SIG-M5 treated with dmso at 0.1 percent for 504 hours (cell line): Measurements from ENCODE around the gene RBL1.
"Not testable (repeated sequence)": the region's sequence is repeated elsewhere in the genome, so short reads cannot be mapped to it uniquely, and the experiment has no call there.

ENCODE experiments used
- DNase-seq: peaks from one replicate; lab custom pipeline; 2025; ENCODE audit not compliant: unreplicated experiment; lab: John Stamatoyannopoulos, UW

Gene RBL1, protein sequence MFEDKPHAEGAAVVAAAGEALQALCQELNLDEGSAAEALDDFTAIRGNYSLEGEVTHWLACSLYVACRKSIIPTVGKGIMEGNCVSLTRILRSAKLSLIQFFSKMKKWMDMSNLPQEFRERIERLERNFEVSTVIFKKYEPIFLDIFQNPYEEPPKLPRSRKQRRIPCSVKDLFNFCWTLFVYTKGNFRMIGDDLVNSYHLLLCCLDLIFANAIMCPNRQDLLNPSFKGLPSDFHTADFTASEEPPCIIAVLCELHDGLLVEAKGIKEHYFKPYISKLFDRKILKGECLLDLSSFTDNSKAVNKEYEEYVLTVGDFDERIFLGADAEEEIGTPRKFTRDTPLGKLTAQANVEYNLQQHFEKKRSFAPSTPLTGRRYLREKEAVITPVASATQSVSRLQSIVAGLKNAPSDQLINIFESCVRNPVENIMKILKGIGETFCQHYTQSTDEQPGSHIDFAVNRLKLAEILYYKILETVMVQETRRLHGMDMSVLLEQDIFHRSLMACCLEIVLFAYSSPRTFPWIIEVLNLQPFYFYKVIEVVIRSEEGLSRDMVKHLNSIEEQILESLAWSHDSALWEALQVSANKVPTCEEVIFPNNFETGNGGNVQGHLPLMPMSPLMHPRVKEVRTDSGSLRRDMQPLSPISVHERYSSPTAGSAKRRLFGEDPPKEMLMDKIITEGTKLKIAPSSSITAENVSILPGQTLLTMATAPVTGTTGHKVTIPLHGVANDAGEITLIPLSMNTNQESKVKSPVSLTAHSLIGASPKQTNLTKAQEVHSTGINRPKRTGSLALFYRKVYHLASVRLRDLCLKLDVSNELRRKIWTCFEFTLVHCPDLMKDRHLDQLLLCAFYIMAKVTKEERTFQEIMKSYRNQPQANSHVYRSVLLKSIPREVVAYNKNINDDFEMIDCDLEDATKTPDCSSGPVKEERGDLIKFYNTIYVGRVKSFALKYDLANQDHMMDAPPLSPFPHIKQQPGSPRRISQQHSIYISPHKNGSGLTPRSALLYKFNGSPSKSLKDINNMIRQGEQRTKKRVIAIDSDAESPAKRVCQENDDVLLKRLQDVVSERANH

DNA sequence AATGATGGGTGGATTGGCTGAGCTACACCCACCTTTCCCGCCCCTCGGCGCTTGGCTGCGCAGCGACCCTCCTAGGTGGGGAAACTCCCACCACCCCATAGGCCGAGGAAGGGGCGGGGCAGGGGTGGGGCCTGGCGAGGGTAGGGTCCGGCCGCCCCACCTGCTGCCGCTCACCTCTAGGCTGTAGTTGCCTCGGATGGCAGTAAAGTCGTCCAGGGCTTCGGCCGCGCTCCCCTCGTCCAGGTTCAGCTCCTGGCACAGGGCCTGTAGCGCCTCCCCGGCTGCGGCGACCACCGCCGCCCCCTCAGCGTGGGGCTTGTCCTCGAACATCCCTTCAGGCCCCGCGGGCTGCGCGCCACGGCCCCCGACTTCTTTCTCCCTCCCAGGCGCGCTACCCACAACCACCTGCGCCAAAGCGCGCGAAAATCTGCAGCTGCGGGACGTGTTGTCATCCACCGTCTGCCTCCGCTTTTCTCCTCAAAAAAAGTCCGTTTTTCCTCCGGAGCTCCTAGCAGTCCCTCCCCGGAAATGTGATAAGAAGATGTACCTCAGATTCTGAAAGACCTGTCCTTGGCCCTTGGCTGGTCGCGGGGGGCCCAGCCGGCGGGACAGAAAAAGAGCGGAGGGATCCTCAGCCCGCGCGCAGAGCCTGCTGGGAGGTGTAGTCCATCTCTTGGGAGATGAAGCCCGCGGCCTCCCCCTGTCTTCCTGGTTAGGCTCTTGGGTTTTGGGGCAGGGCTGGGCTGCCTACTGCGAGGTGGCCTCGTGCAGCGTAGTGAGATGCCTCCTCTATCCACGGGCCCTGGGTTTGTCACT is at the start of gene RBL1:
TSS of gene RBL1 (minus strand) at position 399 of the 816 bp plus-strand sequence. CDS start at position 330, 69 bp downstream.
- peak; percentile 89 for DNase-seq

DNA sequence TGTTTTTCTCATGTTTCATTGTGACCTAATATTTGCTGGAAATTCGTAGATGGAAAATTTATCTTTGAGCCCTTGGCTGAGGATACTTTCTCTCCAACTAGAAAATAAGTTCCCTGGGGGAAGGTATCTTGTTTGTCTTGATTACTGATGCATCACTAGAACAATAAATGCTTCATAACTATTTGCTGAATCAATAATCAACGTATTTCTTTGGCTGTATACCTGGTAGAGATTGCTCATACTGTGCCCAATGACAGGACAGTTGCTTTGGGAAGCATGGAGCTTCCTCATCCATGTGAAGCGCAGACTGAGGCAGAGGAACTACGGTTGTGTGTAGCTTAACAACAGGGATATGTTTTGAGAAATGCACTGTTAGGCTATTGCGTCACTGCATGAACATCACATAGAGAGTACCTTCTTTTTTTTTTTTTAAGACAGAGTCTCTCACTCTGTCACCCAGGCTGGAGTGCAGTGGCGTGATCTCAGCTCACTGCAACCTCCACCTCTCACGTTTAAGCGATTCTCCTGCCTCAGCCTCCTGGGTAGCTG is 49.1 kb upstream of the RBL1 start:
- DNase-seq, result peak; percentile 43

DNA sequence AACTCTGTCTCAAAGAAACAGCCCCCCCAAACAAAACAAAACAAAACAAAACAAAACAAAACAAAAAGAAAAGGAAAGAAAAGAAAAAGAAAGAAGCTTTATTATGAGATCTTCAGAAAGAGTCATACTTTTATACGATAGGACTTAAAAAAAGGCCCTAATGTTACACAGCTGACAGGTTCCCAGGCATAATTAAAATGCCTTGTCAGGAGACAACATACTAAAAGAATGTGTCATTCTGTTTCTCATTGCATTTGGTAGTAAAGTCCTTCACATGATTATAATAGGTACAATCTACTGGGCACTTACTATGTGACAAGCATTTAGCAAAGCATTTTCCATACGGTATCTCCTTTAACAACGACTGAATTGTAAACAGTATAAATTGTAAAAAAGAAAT is 46.9 kb upstream of the RBL1 start:
- DNase-seq, result no peak

DNA sequence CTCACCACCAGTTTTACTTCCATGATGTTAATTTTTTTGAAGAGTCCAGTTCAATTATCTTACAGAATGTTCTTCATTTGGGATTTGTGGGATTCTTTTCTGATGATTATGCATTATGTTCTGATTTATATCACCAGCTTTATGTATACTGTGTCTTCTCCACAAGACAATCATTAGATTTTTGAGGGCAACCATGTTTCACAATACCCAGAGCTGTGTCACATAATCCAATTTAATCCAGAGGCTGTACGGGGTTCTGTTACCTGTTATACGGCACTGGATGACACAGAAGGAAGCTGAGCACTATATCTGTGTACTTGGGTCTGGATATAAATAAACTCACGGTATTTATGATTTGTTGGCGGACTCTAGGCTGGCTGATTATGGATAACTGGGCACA is 41.8 kb upstream of the RBL1 start:
- no peak for DNase-seq

DNA sequence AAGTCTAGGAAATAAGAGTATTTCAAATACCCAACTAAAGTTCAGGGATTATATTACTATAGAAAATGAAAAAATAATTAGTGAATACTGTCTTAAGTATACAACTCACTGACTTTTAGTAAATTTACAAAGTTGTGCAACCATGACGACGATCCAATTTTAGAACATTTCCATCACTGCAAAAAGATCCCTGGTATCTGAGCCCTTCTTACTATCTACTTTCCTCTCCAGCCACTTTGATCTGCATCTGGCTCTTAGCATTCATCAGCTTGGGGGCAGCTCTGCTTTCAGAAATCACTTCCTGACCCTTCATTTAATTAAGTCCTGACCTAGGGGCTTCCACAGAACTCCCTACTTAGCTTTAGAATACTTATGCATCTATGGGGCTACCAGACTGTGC is 38.2 kb upstream of the RBL1 start:
- DNase-seq, result no peak

DNA sequence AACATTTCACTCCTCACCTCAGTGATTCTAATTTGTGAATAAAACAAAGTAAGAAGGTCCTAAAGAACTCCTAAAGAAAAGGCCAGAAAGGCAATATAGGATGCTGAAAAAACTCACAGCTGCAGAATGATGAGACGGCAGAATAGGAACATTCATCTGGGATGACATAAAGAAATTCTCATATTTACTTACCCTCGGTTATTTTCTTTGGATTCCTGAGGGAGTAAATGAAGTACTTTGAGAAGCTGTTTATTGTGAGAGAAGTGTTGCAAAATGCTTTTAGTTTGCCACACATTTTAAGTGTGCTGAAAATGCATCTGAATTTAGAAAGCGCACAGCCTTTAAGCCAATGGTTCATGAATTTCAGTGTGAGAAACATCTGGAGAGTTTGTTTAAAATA is 35.7 kb upstream of the RBL1 start:
- no peak for DNase-seq

DNA sequence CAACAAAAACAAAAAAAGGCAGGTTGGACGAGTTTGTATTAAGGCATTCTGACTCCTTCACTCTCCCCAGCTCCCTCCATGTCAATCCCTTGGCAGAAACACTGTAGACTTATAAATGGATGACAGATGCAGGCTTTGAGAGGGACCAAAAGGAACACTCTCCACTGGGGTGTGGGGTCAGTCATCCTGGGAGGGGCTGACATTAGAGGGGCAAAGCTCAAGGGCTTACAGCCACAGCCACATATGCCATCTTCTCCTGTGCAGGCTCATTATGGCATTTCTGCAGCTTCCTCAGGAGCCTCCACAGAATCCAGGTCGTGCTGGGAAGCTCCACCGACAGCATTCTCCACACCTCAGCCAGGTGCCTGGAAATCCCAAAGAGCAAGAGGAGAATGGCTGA is 33.0 kb upstream of the RBL1 start:
- no peak for DNase-seq

DNA sequence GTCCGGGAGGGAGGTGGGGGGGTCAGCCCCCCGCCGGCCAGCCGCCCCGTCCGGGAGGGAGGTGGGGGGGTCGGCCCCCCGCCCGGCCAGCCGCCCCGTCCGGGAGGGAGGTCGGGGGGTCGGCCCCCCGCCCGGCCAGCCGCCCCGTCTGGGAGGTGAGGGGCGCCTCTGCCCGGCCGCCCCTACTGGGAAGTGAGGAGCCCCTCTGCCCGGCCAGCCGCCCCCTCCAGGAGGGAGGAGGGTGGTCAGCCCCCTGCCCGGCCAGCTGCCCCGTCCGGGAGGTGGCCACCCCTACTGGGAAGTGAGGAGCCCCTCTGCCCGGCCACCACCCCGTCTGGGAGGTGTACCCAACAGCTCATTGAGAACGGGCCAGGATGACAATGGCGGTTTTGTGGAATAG is 30.5 kb upstream of the RBL1 start:
- not testable (repeated sequence) for DNase-seq

DNA sequence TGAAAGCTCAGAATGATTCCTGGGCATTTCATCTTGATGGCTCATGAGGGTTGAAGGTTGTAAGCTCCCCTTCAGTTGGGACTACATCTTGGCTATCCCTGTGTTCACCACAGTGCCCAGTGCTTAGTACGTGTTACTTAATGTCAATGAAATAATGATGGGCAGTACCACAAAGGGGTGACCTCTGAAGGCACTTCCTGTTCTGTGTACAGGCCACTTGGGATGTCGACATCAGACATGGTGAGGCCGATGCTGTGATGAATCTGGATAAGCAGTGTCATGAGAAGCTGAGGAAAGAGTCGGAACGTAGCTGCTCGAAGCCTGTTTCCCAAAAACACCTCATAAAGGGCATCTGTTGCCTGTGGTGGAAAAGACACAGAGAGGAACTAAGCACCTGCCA is 27.6 kb upstream of the RBL1 start:
- DNase-seq, result peak; percentile 54

DNA sequence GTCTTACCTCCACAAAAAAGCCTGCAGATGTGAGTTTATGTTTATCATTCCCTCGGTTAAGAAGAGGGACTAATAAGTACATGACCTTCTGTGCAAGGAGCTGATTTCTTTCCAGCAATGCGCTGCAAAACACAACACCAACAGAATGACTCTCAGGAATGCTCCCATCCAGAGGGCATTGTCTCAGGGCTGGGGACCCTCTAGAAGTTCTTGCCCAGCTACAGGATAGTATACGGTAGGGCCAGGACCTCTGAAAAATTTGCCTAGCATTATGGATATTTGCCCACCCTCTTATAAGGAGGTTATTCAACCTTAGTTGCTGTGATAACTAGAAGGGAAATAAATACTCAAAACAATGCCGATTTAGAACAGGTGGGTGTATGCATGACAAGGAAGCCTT is 24.7 kb upstream of the RBL1 start:
- DNase-seq, result no peak

DNA sequence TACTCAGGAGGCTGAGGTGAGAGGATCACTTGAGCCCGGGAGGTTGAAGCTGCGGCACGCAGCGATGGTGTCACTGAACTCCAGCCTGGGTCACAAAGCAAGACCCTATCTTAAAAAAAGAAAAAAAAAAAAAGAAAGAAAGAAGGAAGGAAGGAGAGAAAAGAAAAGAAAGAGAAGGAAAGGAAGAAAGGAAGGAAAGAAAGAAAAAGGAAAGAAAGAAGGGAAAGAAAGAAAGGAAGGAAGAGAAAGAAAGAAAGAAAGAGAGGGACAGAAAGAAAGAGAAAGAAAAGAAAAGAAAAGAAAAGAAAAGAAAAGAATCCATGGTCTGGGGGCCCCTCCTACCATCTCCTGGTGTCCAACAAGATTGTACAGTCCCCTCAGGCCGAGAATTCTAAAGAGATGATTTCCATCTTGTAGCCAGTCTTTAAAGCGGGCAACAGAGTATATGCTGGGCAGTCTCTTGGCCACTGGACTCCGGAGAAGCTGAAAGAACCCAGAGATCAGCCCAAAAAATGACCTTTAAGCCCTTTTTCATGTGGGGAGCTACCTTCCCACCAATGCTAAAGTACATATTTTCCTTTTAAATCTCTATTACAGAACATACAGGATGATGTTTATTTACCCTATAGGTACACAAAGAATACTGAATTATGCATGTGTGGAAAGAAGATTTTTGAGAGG is 23.7 kb upstream of the RBL1 start:
- DNase-seq, result no peak

DNA sequence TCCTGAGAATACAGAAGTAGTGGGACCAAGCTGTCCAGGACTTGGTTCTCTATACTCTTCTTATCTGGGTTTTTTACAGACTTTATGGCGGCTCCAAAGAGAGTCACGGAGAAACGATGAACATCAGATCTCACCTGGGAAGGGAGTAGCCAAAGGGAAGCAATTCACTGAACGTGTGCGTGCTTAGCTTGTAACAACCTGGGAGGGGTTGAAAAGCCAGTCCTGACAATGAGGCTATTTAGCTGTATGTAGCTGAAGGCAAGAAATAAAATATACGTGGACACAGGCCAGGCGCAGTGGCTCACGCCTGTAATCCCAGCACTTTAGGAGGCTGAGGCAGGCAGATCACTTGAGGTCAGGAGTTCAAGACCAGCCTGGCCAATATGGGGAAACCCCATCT is 18.2 kb upstream of the RBL1 start:
- DNase-seq, result no peak

DNA sequence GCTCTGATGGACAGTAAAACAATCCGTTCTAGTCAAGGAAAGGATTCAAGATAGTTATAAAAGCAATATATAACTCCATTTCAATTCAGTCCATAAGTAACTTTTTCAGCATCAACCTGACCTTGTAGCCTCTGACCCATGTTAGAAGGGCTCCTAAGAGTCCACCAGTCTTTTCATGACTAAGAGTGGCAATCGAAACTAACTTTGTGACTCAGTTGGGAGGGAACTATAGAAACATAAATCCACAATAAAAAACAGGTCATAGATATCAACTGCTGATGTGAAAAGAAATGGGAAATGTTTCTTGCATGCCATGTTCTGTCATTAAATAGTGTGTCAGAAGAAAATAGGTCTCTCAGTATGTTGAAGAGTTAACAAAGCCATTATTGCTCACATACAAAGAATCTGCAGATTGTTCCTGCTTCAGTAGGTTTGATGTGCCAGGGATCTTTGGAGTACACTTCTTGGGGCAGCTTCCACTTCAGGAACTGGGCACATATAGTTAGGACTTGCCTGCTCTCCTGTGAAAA is 16.2 kb upstream of the RBL1 start:
- DNase-seq, result no peak

DNA sequence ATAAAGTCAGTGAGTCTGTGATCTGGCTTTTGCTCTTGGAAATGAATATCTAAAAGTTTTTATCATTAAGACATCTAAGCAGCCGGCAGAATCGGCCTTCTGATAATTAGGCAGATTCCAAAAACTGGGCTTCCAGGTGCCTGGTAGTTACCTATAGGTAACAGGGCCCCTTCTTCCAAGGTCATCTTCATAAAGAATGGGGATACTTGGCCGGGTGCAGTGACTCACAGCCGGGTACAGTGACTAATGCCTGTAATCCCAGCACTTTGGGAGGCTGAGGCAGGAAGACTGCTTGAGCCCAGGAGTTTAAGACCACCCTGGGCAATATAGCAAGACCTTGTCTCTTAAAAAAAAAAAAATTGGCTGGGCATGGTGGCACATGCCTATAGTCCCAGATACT is 12.9 kb upstream of the RBL1 start:
- DNase-seq, result no peak

DNA sequence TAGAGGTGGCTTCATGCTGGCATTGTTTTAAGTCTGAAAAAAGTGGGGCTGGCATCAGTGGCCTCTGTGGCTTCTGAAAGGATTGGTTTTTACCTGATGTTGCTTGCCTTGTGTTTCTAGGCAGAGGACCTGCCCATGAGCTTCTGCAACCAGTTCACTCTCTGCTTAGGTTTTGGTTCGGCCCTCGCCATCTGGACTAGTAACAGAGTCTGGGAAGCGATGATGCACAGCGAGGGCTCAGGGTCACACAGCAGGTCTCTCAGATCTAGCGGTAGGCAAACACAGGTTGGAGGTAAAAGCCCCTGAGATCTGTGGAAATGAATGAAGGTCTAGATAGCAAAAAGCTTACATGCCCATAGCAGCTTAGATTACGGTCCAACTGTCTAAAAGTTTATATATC is 6.8 kb upstream of the RBL1 start:
- no peak for DNase-seq

DNA sequence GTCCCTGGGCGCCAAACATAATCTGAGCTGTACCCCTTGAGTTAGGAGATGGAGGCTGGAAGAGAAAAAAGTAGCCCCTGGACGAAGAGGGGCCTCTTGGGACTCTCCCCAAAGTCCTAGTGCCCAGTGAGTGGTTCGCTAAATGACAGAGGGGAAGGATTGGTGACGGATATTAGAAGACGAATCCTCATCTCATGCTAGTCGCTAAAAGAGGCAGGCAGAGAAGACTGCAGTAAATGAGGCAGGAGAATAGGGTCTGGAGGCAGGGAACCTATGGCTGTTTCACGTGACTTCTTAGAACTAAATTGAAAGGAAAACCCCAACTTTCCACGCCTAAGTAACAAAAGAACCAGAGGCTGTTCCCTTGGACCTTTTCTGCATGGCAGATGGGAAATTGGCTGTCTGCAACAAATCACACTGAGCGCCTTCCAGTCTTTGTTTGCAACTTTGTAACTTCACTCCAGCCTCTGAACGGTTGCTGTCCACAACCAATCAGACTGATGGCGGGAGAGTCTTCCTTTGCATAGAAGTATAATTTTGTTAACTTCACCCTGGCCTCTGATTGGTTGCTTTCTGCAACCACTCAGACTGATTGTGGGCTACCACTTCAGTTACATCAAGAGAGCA is 731 bp upstream of the RBL1 start:
- no peak for DNase-seq

DNA sequence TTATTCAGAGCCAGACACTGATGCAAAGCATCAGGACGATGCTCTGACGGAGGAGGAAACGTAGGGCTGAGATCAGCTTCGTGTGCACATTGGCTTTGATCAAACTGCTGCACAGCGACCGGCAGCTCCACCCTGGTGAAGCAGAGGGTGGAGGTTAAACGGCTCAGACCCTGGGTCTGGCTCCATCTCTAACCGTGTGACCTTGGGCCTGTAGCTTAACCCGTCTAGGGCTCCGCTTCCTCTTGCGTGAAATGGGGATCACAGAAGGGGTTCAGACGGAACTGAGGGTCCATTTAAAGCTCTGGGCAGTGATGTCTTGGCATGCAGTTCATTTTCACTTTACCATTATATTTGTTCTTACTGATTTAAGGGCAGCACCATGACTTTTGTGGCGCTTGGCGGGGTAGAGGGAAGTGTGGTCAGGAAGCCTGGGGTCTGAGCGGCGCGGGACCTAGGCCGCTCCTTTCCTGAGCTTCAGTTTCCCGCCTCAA is 644 bp downstream of the RBL1 start:
- DNase-seq, result peak; percentile 51

DNA sequence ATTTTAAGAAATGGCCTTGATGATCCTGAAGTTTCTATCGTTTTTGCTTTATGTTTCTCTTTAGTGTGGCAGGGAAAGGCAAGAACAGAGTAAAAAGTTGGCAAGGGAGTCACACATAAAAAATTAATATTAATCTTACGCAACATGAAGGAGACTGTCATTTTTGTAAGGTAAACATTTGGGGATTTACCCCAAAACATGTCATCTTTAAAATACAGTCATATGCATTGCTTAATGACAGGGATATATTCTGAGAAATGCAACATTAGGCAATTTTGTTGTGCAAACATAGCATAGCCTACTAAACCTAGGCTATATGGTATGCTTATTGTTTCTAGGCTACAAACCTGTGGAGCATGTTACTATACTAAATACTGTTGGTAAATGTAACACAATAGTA is 5.4 kb downstream of the RBL1 start:
- DNase-seq, result no peak

DNA sequence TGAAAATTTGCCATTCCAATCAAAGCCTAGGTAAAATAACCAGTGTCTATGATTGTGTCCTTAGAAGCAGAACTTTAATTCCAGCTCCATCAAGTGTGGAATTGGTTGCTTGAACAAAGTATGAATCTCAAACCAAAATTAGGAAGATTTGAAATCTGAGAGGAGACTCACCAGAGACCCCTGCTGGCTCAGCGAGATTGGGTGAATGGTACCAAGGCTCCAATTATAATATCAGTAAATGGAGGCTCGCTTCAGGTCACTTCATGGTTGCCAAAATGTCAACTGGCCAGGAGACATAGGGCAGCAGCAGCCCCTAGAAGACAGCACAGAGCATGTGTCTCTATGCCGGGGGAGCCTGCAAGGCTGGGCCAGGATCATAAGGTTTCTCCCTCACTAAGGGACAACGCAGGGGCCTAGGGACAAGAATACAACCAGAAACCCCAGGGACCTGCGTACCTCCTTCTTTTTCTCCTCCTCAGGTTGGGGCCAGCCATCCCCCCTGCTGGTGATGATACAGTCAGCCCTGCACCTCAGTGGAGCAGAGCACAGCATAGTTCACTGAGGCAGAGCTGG is 14.0 kb downstream of the RBL1 start:
- DNase-seq, result no peak
